Adrenal gland (tissue), 12 donors: ENCODE results near the gene IL18RAP. TPM values are rescaled to one million over a fixed set of nuclear protein-coding genes. Genes with fewer than 3 reads are reported as not detected.

Experiments used
- DNase-seq, 7 donors: peaks; one replicate each; pipeline ENCODE4 v3.0.0-alpha.2; 2019 to 2020
- H3K27ac ChIP-seq, 5 donors: fragments of 200-600 bp; sonication (generic) in 4 of 5; 1 replicate in 3 of 5; 2 replicates in 2 of 5; pipeline versions ENCODE4 v1.5.1 to v1.8.0; 2016 to 2020; ENCODE audit warnings: mild to moderate bottlenecking in 1 of 5
- H3K27me3 ChIP-seq: fragments of 200-600 bp; 2 replicates; pipeline ENCODE4 v1.8.0; 2021
- H3K36me3 ChIP-seq, 2 donors: fragments of 200-600 bp; replicated peaks in 1 of 2; 1 replicate in 1 of 2; 2 replicates in 1 of 2; pipeline versions ENCODE4 v1.5.1 to v1.8.0; 2018 to 2022
- H3K4me1 ChIP-seq, 2 donors: fragments of 200-600 bp; replicated peaks in 1 of 2; 1 replicate in 1 of 2; 2 replicates in 1 of 2; pipeline versions ENCODE4 v1.5.1 to v1.8.0; 2018 to 2021
- H3K4me3 ChIP-seq, 4 donors: fragments of 200-600 bp; sonication (generic) in 3 of 4; one replicate each; pipeline ENCODE4 v1.5.1; 2016 to 2018
- H3K9me3 ChIP-seq, 3 donors: fragments of 200-600 bp; sonication (generic) in 1 of 3; replicated peaks in 1 of 3; 1 replicate in 2 of 3; 2 replicates in 1 of 3; pipeline versions ENCODE4 v1.5.1 to v1.8.0; 2016 to 2021
- POLR2A ChIP-seq, 2 donors: fragments of 450-650 bp; IDR thresholded peaks; one replicate each; pipeline ENCODE4 v1.6.1; 2017; ENCODE audit warnings: antibody characterized with exemption in 2 of 2, mild to moderate bottlenecking in 2 of 2, moderate library complexity in 1 of 2
- WGBS, 4 donors: extraction: QIAGEN DNeasy Blood & Tissue Kit in 2 of 4; methylation state at CpG; one replicate each; pipeline versions ENCODE4 v1.1.5 to v1.1.7; 2013 to 2017; 5-methylcytosine and 5-hydroxymethylcytosine counted together
- intact Hi-C, 2 donors: fragments of 100-400 bp; cut with DNase I; formaldehyde crosslinking; loops; one replicate each; pipeline versions ENCODE4 v1.14.1 to v1.15.0; 2022 to 2023
- polyA plus RNA-seq, 3 donors: library from polyadenylated mRNA; stranded (reverse); fragments of 200-250 nt in 2 of 3; fragments of 350-450 nt in 1 of 3; fragmentation: Illumina TruSeq in 1 of 3; extraction: RNeasy Lipid Tissue Mini Kit (QIAGEN cat#74804) in 1 of 3; gene quantifications; one replicate each; pipeline ENCODE4 v1.2.3, GENCODE V29; 2013 to 2014
- total RNA-seq, 9 donors: library from RNA; depleted of rRNA in 4 of 9; stranded (reverse); fragments of >200 nt in 4 of 9; fragments of 120-200 nt in 1 of 9; fragmentation: NEBNext Ultra II Directional in 1 of 9; extraction: Animal tissue kit (Norgen Biotek cat#: 25700) in 1 of 9; gene quantifications; one replicate each; pipeline versions ENCODE4 v1.1.0 to v1.2.4, GENCODE V29; 2013 to 2023
- TF ChIP-seq, protein P1 (sequence below), 6 experiments: fragments of 450-650 bp in 4 of 6; fragments of 200-600 bp in 2 of 6; sonication (generic) in 1 of 6; IDR thresholded peaks; 1 replicate in 5 of 6; 2 replicates in 1 of 6; pipeline versions ENCODE4 v1.5.1 to v1.8.0; 2016 to 2021; ENCODE audit warnings: antibody characterized with exemption in 6 of 6, mild to moderate bottlenecking in 2 of 6, moderate library complexity in 1 of 6
- donor health status: healthy with polysubstance abuse.
- donor health status: Bipolar disorder and iron deficiency.
- donor health status: DM: yes; HTN: yes; CAD: no.
- donor health status: DM: no; HTN: no; CAD: no.
- donor health status: DM: no; HTN: no; CAD: no.
- donor health status: DM: yes; HTN: yes; CAD: no.

Gene IL18RAP
- total and polyA plus RNA-seq, 12 donors: 0.14 to 1.4 (median 0.29) TPM; not detected in 1

DNA sequence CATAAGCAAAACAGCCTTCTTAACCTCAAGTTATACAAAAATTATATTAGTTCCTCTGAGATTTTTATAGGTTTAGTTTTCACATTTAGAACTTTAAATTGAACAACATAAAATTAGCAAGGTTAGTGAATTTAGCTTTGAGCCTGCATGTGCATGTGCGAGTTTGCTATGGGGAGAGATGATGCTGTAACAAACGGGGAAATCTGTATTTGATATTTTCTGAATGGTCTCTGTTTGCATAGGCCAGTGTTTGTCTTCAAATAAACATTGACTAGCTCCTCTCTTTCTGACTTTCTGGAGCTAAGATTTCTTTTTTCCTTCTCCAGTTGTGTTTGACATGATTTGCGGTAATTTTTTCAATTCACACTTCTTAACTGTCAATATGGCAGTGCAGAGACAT, 30.9 kb upstream of the IL18RAP start:
- Histone ChIP-seq H3K27ac (no peak overlapping the region), H3K4me1 (no peaks in the 10 kb centered on the region), H3K36me3 (no peaks in the 10 kb centered on the region), H3K27me3 (no peaks in the 10 kb centered on the region), H3K9me3 (no peaks in the 10 kb centered on the region), H3K4me3 (no peak overlapping the region)
- TF ChIP-seq, protein P1, sequence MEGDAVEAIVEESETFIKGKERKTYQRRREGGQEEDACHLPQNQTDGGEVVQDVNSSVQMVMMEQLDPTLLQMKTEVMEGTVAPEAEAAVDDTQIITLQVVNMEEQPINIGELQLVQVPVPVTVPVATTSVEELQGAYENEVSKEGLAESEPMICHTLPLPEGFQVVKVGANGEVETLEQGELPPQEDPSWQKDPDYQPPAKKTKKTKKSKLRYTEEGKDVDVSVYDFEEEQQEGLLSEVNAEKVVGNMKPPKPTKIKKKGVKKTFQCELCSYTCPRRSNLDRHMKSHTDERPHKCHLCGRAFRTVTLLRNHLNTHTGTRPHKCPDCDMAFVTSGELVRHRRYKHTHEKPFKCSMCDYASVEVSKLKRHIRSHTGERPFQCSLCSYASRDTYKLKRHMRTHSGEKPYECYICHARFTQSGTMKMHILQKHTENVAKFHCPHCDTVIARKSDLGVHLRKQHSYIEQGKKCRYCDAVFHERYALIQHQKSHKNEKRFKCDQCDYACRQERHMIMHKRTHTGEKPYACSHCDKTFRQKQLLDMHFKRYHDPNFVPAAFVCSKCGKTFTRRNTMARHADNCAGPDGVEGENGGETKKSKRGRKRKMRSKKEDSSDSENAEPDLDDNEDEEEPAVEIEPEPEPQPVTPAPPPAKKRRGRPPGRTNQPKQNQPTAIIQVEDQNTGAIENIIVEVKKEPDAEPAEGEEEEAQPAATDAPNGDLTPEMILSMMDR (IDR thresholded peaks at IDR 0.05): no peak
- no peak for TF ChIP-seq POLR2A (IDR thresholded peaks at IDR 0.05)
- intact Hi-C loops: no loop called here
- no peak for DNase-seq
- 68 to 92% (median 76%) methylated on average over 3 of the region's 3 CpGs for WGBS, 4 donors

DNA sequence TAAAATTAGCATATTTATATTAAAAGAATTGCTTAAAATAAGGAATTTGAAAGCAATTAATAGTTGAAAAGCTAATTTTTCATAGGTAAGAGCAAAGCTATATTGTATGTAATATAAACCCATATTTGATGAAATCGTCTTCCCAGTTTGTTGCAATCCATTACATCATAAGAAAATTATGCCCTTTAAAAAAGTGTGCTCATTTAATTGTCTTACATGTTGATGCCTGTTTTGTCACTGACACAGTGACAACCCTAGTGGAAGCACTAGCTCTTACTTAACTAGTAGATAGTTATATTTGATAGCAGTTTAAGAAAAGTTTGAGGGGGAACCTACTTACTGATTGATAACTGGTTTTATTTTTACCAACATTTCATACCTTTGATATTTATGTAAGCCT, 30.0 kb upstream of the IL18RAP start:
- H3K9me3 ChIP-seq: no peaks in the 10 kb centered on the region
- H3K36me3 ChIP-seq: no peaks in the 10 kb centered on the region
- TF ChIP-seq, protein P1 (IDR thresholded peaks at IDR 0.05): no peak
- TF ChIP-seq POLR2A (IDR thresholded peaks at IDR 0.05): no peak
- H3K4me1 ChIP-seq: no peaks in the 10 kb centered on the region
- WGBS, 4 donors: 25 to 73% (median 38%) methylated on average over 1 of the region's 1 CpG
- no peaks in the 10 kb centered on the region for H3K27me3 ChIP-seq
- no peak for DNase-seq
- no peak overlapping the region for H3K27ac ChIP-seq
- no peak overlapping the region for H3K4me3 ChIP-seq
- intact Hi-C loops: no loop called here

DNA sequence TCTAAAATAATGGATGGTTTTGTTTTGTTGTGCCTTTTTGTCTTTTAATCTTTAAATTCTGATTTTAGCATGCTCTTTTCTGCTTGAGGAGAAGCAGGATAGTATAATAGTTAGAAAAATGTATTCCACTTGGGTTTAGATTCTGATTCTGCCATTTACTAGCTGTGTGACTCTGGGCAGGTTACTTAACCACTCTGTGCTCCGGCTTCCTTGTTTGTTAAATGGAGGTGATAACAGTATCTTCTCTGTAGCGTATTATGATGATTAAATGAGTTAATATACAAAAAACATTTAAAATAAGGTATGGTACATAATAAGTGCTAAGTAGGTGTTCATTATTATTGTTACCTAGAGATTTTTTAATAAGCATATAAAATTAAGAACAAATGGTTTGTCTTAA, 26.9 kb upstream of the IL18RAP start:
- WGBS, 4 donors: 39 to 91% (median 69%) methylated on average over 2 of the region's 2 CpGs
- intact Hi-C loops: no loop called here
- no peak for DNase-seq
- TF ChIP-seq, protein P1 (IDR thresholded peaks at IDR 0.05): no peak
- TF ChIP-seq POLR2A (IDR thresholded peaks at IDR 0.05): no peak
- no peak overlapping the region for H3K4me3 ChIP-seq
- H3K27me3 ChIP-seq: no peaks in the 10 kb centered on the region
- no peaks in the 10 kb centered on the region for H3K4me1 ChIP-seq
- no peaks in the 10 kb centered on the region for H3K9me3 ChIP-seq
- no peak overlapping the region for H3K27ac ChIP-seq
- H3K36me3 ChIP-seq: no peaks in the 10 kb centered on the region

DNA sequence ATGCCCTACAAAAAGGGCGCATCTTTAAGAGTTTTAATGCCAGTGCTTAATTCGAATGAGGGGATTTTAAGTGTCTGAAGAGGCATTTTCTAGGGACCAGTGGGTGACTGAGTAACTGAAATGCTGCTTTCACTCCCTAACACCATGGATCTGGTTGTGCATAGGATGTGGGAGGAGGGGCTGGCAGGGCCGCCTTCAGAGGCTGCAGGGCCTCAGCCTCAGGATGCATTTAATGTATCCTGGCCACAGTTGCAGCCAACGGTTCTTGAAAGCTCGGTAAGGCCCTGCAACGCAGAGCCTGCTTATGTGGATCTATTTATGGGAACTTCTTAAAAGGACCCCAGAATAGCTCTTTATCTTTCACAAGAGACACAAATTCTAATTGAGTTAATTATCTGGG, 25.8 kb upstream of the IL18RAP start:
- TF ChIP-seq, protein P1 (IDR thresholded peaks at IDR 0.05): no peak
- no peak for TF ChIP-seq POLR2A (IDR thresholded peaks at IDR 0.05)
- WGBS, 4 donors: 73 to 83% (median 80%) methylated on average over 6 of the region's 6 CpGs

More for the DNA sequence above, 25.8 kb upstream of the IL18RAP start:
- intact Hi-C loops: no loop called here
- Histone ChIP-seq H3K36me3 (no peaks in the 10 kb centered on the region), H3K27ac (no peak overlapping the region), H3K9me3 (no peaks in the 10 kb centered on the region), H3K4me3 (no peak overlapping the region), H3K27me3 (no peaks in the 10 kb centered on the region), H3K4me1 (no peaks in the 10 kb centered on the region)
- no peak for DNase-seq
